ENCODE measurements around the gene BRAT1.

- TF ChIP-seq CTCF (conservative IDR thresholded peaks at IDR 0.05; ENCODE audit: low read length) (no peak), EZH2phosphoT487 (IDR thresholded peaks at IDR 0.05; ENCODE audit: borderline replicate concordance) (no peak)
Measured at GRCh38 chr7:2511769-2512168, 43.6 kb downstream of the BRAT1 start.

Measured in Loucy (cell line).